Progenitor cell of endocrine pancreas (in vitro differentiated cells): ENCODE measurements around the gene HS6ST3. TPM values are rescaled to one million over a fixed set of nuclear protein-coding genes. Genes with fewer than 3 reads are reported as not detected.

ENCODE experiments used
- DNase-seq: peaks from one replicate; pipeline ENCODE4 v3.0.0; 2021; ENCODE audit warnings: low spot score; ENCODE audit not compliant: unreplicated experiment
- H3K27ac Mint-ChIP-seq: 2 replicates; pipeline ENCODE4 v1.8.0; 2021; ENCODE audit warnings: mild to moderate bottlenecking, moderate library complexity, mixed read lengths
- H3K27me3 Mint-ChIP-seq: 2 replicates; pipeline ENCODE4 v1.8.0; 2021; ENCODE audit warnings: mixed read lengths
- H3K36me3 Mint-ChIP-seq: 2 replicates; pipeline ENCODE4 v1.8.0; 2022; ENCODE audit warnings: mixed read lengths; ENCODE audit not compliant: insufficient read depth
- H3K4me1 Mint-ChIP-seq: 2 replicates; pipeline ENCODE4 v1.8.0; 2021; ENCODE audit warnings: low read depth, mixed read lengths
- H3K4me3 Mint-ChIP-seq: 2 replicates; pipeline ENCODE4 v1.8.0; 2021; ENCODE audit warnings: low read depth, mild to moderate bottlenecking, moderate library complexity, mixed read lengths
- H3K9me3 Mint-ChIP-seq: 2 replicates; pipeline ENCODE4 v1.8.0; 2021; ENCODE audit warnings: low read depth, mixed read lengths
- CTCF ChIP-seq: fragments of 200-600 bp; sonication (generic); IDR thresholded peaks from one replicate; pipeline ENCODE4 v1.5.0; 2021; ENCODE audit warnings: antibody characterized with exemption, mild to moderate bottlenecking; ENCODE audit not compliant: unreplicated experiment
- total RNA-seq: library from RNA; stranded (reverse); gene quantifications from 2 replicates; pipeline ENCODE4 v1.2.1, GENCODE V29; 2021

The HS6ST3 gene
- total RNA-seq, 1 donor from 2014 or later = 0.84 TPM

GRCh38 chr13:96454466-96454865 is 364.6 kb downstream of the HS6ST3 start:
- no peak overlapping the region for H3K27ac Mint-ChIP-seq
- no peak overlapping the region for H3K4me3 Mint-ChIP-seq
- H3K9me3 Mint-ChIP-seq = no peaks in the 10 kb centered on the region
- H3K4me1 Mint-ChIP-seq = no peaks in the 10 kb centered on the region
- peaks cover 7% of the 10 kb centered on the region for H3K27me3 Mint-ChIP-seq
- no peak for DNase-seq
- no peaks in the 10 kb centered on the region for H3K36me3 Mint-ChIP-seq
- no peak for TF ChIP-seq CTCF

- TF ChIP-seq CTCF = no peak
- DNase-seq = no peak
- Mint-ChIP-seq H3K27me3 (no peaks in the 10 kb centered on the region), H3K36me3 (no peaks in the 10 kb centered on the region), H3K27ac (no peak overlapping the region), H3K4me1 (no peaks in the 10 kb centered on the region), H3K9me3 (no peaks in the 10 kb centered on the region), H3K4me3 (no peak overlapping the region)
Observed at GRCh38 chr13:96460609-96461008, 370.7 kb downstream of the HS6ST3 start.

DNA sequence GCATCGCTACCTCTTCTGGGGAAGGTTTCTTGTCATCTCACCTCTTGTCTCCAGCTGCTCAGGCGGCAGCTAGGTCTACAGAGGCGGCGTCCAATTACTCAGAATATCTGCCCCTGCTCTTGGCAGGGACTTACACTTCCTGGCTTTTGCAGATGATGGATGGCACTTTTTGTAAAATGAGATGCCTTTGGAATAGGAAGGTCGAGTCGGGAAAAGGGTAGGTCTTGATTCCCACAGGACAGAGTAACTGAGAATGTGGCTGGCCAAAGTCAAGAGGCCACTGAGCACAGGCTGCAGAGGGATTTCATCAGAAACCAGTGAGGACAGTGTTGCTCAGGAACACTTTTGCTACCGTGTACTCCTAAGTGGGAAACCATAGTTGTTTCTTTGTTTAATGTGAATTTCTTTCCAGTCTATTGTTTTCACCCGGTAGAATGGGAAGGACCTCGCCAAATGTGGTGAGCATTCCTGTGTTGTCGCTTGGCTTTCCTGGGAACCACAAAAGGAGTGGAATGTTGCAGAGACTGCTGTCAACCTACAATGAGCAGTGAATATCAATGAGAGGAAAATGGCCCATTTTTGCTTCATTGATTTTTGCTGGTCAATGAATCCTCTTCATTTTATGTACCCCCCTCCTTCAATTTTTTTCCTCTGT is 383.7 kb downstream of the HS6ST3 start:
- Mint-ChIP-seq H3K4me3 (no peak overlapping the region), H3K27me3 (peaks cover 3% of the 10 kb centered on the region), H3K27ac (peak overlapping the region; percentile 9), H3K4me1 (peaks cover 10% of the 10 kb centered on the region), H3K36me3 (no peaks in the 10 kb centered on the region), H3K9me3 (no peaks in the 10 kb centered on the region)
- no peak for TF ChIP-seq CTCF
- DNase-seq = no peak

DNA sequence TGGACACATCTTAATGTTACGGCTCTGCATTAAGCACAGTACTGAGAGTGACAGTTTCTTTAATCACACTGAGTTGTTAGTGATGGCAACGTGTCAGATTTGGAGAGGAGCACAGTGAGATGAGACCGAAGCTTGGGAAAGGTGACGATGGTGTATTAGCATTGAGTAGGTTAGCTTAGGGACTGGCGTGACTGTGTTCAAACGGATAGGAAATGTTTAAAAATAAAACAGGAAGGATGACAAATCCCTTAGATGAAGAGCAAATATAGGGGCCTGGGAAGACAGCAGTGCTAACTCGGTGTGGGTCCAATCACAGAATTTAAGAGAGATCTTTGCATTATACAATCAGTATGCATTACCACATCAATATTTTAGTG is 384.3 kb downstream of the HS6ST3 start:
- Mint-ChIP-seq H3K36me3 (no peaks in the 10 kb centered on the region), H3K27ac (no peak overlapping the region), H3K4me1 (peaks cover 10% of the 10 kb centered on the region), H3K4me3 (no peak overlapping the region), H3K27me3 (peaks cover 3% of the 10 kb centered on the region), H3K9me3 (no peaks in the 10 kb centered on the region)
- no peak for TF ChIP-seq CTCF
- no peak for DNase-seq

GRCh38 chr13:96475103-96475502 is 385.2 kb downstream of the HS6ST3 start:
- no peaks in the 10 kb centered on the region for H3K9me3 Mint-ChIP-seq
- TF ChIP-seq CTCF = no peak
- H3K4me1 Mint-ChIP-seq = peaks cover 10% of the 10 kb centered on the region
- H3K27ac Mint-ChIP-seq = no peak overlapping the region
- no peak for DNase-seq
- no peaks in the 10 kb centered on the region for H3K36me3 Mint-ChIP-seq
- H3K27me3 Mint-ChIP-seq = peaks cover 3% of the 10 kb centered on the region
- H3K4me3 Mint-ChIP-seq = no peak overlapping the region
